ENCODE data around the gene SEC16A. TPM values are rescaled to one million over a fixed set of nuclear protein-coding genes. Genes with fewer than 3 reads are reported as not detected.

Gene SEC16A
- total RNA-seq, 2 donors from 2014 or later = 59.0 to 72.8 TPM

DNA sequence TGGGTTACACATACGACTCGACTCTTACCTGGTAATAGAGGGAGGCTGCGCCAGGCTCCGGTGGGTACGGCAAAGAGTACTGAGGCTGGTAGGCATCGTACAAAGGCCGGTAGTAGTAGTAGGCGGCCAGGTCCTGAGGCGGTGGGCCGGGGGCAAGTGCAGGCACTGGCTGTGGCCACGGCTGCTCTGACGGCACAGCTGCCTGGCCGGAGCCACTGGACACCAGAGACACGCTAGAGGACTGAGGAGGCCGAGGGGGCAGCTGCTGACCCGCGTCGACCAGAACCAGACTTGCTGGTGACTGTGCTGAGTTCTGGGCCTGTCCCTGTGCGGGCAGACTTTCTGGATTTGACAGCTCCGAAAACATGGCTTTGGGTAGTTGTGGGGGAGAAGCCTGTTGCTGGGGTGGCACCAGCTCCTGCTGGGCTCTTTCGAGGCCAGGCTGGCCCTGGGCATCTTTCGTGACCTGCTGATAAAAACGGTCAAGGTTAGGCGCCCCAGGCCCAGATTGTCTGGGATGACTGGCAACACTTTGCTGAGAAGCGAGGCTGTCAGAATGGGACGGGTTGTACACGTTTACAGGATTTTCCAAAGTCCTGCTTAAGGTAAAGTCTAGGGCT, 8.7 kb downstream of the SEC16A start:
- H3K36me3 ChIP-seq = peaks cover 71% of the 10 kb centered on the region
- no peak for DNase-seq (ENCODE audit: low spot score)

DNA sequence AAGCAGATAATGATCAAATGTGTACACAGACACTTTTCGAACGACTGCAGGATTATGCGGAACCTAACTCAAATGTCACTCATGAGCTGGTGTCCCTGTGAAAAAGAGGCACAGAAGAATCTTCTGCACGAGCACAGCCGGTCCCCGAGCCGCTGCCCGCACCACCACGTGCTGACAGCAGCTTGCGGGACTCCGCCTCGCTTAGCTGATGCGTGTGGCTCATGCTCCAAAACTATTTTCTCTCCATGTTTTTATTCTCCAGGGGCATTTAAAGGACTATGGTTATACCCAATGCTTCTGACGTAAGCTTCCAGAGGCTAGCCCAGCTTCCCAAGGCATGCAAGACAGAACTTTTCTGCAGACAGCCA, 9.5 kb downstream of the SEC16A start:
- peaks cover 71% of the 10 kb centered on the region for H3K36me3 ChIP-seq
- TF ChIP-seq, protein P1, sequence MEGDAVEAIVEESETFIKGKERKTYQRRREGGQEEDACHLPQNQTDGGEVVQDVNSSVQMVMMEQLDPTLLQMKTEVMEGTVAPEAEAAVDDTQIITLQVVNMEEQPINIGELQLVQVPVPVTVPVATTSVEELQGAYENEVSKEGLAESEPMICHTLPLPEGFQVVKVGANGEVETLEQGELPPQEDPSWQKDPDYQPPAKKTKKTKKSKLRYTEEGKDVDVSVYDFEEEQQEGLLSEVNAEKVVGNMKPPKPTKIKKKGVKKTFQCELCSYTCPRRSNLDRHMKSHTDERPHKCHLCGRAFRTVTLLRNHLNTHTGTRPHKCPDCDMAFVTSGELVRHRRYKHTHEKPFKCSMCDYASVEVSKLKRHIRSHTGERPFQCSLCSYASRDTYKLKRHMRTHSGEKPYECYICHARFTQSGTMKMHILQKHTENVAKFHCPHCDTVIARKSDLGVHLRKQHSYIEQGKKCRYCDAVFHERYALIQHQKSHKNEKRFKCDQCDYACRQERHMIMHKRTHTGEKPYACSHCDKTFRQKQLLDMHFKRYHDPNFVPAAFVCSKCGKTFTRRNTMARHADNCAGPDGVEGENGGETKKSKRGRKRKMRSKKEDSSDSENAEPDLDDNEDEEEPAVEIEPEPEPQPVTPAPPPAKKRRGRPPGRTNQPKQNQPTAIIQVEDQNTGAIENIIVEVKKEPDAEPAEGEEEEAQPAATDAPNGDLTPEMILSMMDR (IDR thresholded peaks at IDR 0.05) = no peak

More for the DNA sequence above, 8.7 kb downstream of the SEC16A start:
- H3K4me3 ChIP-seq = no peak overlapping the region
- no peaks in the 10 kb centered on the region for H3K9me3 ChIP-seq
- TF ChIP-seq, protein P1 (IDR thresholded peaks at IDR 0.05) = no peak
- no peak overlapping the region for H3K27ac ChIP-seq
- no peak for ATAC-seq (ENCODE audit: insufficient number of reproducible peaks, low FRiP score, low read depth)
- H3K4me1 ChIP-seq (ENCODE audit: control insufficient read depth in 1 of 2, low read depth in 2 of 2) = no peaks in the 10 kb centered on the region
- no peaks in the 10 kb centered on the region for H3K27me3 ChIP-seq (replicated peaks; ENCODE audit: insufficient read depth)

GRCh38 chr9:136472640-136473353, 10.0 kb downstream of the SEC16A start:
- H3K27ac ChIP-seq = no peak overlapping the region
- no peak overlapping the region for H3K4me3 ChIP-seq
- no peak for ATAC-seq (ENCODE audit: insufficient number of reproducible peaks, low FRiP score, low read depth)
- no peaks in the 10 kb centered on the region for H3K27me3 ChIP-seq (replicated peaks; ENCODE audit: insufficient read depth)
- H3K36me3 ChIP-seq = peaks cover 72% of the 10 kb centered on the region
- no peaks in the 10 kb centered on the region for H3K9me3 ChIP-seq
- H3K4me1 ChIP-seq (ENCODE audit: control insufficient read depth in 1 of 2, low read depth in 2 of 2) = no peaks in the 10 kb centered on the region
- TF ChIP-seq, protein P1 (IDR thresholded peaks at IDR 0.05) = no peak
- no peak for DNase-seq (ENCODE audit: low spot score)

More for the DNA sequence above, 9.5 kb downstream of the SEC16A start:
- DNase-seq (ENCODE audit: low spot score) = no peak
- no peak for ATAC-seq (ENCODE audit: insufficient number of reproducible peaks, low FRiP score, low read depth)
- Histone ChIP-seq H3K27me3 (replicated peaks; ENCODE audit: insufficient read depth) (no peaks in the 10 kb centered on the region), H3K27ac (no peak overlapping the region), H3K4me3 (no peak overlapping the region), H3K9me3 (no peaks in the 10 kb centered on the region), H3K4me1 (ENCODE audit: control insufficient read depth in 1 of 2, low read depth in 2 of 2) (no peaks in the 10 kb centered on the region)

GRCh38 chr9:136471802-136472487, 10.9 kb downstream of the SEC16A start:
- ATAC-seq (ENCODE audit: insufficient number of reproducible peaks, low FRiP score, low read depth) (no peak), DNase-seq (ENCODE audit: low spot score) (no peak)
- Histone ChIP-seq H3K4me3 (no peak overlapping the region), H3K27ac (no peak overlapping the region), H3K27me3 (replicated peaks; ENCODE audit: insufficient read depth) (no peaks in the 10 kb centered on the region), H3K36me3 (peaks cover 75% of the 10 kb centered on the region), H3K4me1 (ENCODE audit: control insufficient read depth in 1 of 2, low read depth in 2 of 2) (no peaks in the 10 kb centered on the region), H3K9me3 (no peaks in the 10 kb centered on the region)
- TF ChIP-seq, protein P1 (IDR thresholded peaks at IDR 0.05) = no peak

DNA sequence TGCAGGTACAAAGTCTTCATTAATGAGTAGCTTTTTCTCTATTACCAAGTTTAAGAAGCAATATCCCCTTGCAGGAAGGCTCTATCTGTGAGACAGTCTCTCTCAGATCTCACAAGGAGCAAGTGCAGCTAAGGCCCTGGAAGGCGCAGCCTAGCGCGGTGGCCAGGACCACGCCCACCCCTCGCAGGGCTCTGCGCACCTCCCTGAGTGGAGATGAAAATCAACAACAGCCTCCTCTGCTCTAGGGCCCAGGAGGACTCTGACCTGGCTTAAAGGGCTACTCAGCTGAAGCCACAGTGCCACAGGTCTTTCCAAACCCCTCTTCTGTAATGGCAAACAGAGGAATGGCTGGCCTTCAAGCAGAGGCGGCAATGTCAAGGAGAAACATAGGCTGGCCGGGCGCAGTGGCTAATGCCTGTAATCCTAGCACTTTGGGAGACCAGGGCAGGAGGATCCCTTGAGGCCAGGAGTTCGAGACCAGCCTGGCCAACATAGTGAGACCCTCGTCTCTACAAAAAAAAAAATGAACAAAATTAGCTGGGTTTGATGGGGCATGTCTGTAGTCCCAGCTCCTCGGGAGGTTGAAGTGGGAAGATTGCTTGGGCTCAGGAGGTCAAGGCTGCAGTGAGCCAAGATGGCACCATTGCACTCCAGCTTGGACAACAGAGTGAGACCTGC, 11.9 kb downstream of the SEC16A start:
- Histone ChIP-seq H3K4me3 (no peak overlapping the region), H3K4me1 (ENCODE audit: control insufficient read depth in 1 of 2, low read depth in 2 of 2) (no peaks in the 10 kb centered on the region), H3K9me3 (no peaks in the 10 kb centered on the region), H3K36me3 (peaks cover 75% of the 10 kb centered on the region), H3K27ac (no peak overlapping the region), H3K27me3 (replicated peaks; ENCODE audit: insufficient read depth) (no peaks in the 10 kb centered on the region)
- TF ChIP-seq, protein P1 (IDR thresholded peaks at IDR 0.05) = no peak
- DNase-seq (ENCODE audit: low spot score) (no peak), ATAC-seq (ENCODE audit: insufficient number of reproducible peaks, low FRiP score, low read depth) (no peak)

Data from thoracic aorta (tissue), 2 donors.